Mucosa of stomach (tissue), 1 donor: ENCODE data around the gene NHSL2.

ENCODE experiments used
- H3K27me3 ChIP-seq: one replicate; pipeline ENCODE4 v1.7.0; 2013; ENCODE audit warnings: mild to moderate bottlenecking, low read length; ENCODE audit not compliant: control insufficient read depth, insufficient read depth
- H3K36me3 ChIP-seq: one replicate; pipeline ENCODE4 v1.7.0; 2013; ENCODE audit warnings: low read length; ENCODE audit not compliant: control insufficient read depth, insufficient read depth
- H3K4me1 ChIP-seq: one replicate; pipeline ENCODE4 v1.7.0; 2013; ENCODE audit warnings: mild to moderate bottlenecking, low read length; ENCODE audit not compliant: control insufficient read depth, insufficient read depth
- H3K4me3 ChIP-seq: one replicate; pipeline ENCODE4 v1.7.0; 2013; ENCODE audit warnings: low read length
- H3K9ac ChIP-seq: one replicate; pipeline ENCODE4 v1.7.0; 2013; ENCODE audit warnings: mild to moderate bottlenecking, low read length, moderate library complexity
- H3K9me3 ChIP-seq: one replicate; pipeline ENCODE4 v1.7.0; 2013; ENCODE audit warnings: mild to moderate bottlenecking, low read length, moderate library complexity; ENCODE audit not compliant: control insufficient read depth
- donor health status: Pancreatic carcinoma.

NHSL2 gene

GRCh38 chrX:72137846-72138495, 227.3 kb downstream of the NHSL2 start:
- no peak overlapping the region for H3K4me3 ChIP-seq
- H3K4me1 ChIP-seq, result no peaks in the 10 kb centered on the region
- H3K27me3 ChIP-seq, result no peaks in the 10 kb centered on the region
- no peaks in the 10 kb centered on the region for H3K9me3 ChIP-seq
- H3K36me3 ChIP-seq, result no peaks in the 10 kb centered on the region
- H3K9ac ChIP-seq, result no peak overlapping the region

GRCh38 chrX:72139538-72139937, 228.9 kb downstream of the NHSL2 start:
- Histone ChIP-seq H3K27me3 (no peaks in the 10 kb centered on the region), H3K9ac (no peak overlapping the region), H3K4me1 (no peaks in the 10 kb centered on the region), H3K9me3 (no peaks in the 10 kb centered on the region), H3K36me3 (no peaks in the 10 kb centered on the region), H3K4me3 (no peak overlapping the region)

- Histone ChIP-seq H3K9me3 (no peaks in the 10 kb centered on the region), H3K4me3 (no peak overlapping the region), H3K4me1 (no peaks in the 10 kb centered on the region), H3K27me3 (no peaks in the 10 kb centered on the region), H3K9ac (no peak overlapping the region), H3K36me3 (no peaks in the 10 kb centered on the region)
Observed at GRCh38 chrX:72141372-72142004, 230.8 kb downstream of the NHSL2 start.

- no peak overlapping the region for H3K9ac ChIP-seq
- H3K27me3 ChIP-seq, result no peaks in the 10 kb centered on the region
- no peak overlapping the region for H3K4me3 ChIP-seq
- no peaks in the 10 kb centered on the region for H3K9me3 ChIP-seq
- H3K36me3 ChIP-seq, result no peaks in the 10 kb centered on the region
- H3K4me1 ChIP-seq, result no peaks in the 10 kb centered on the region
Observed at GRCh38 chrX:72142094-72142793, 231.6 kb downstream of the NHSL2 start.

GRCh38 chrX:72142794-72143608, 232.4 kb downstream of the NHSL2 start:
- H3K36me3 ChIP-seq, result no peaks in the 10 kb centered on the region
- no peak overlapping the region for H3K9ac ChIP-seq
- H3K9me3 ChIP-seq, result no peaks in the 10 kb centered on the region
- no peak overlapping the region for H3K4me3 ChIP-seq
- no peaks in the 10 kb centered on the region for H3K27me3 ChIP-seq
- no peaks in the 10 kb centered on the region for H3K4me1 ChIP-seq

GRCh38 chrX:72143609-72143907, 232.9 kb downstream of the NHSL2 start:
- no peaks in the 10 kb centered on the region for H3K9me3 ChIP-seq
- H3K4me3 ChIP-seq, result no peak overlapping the region
- no peaks in the 10 kb centered on the region for H3K36me3 ChIP-seq
- no peak overlapping the region for H3K9ac ChIP-seq
- no peaks in the 10 kb centered on the region for H3K27me3 ChIP-seq
- no peaks in the 10 kb centered on the region for H3K4me1 ChIP-seq

GRCh38 chrX:72145181-72145580, 234.5 kb downstream of the NHSL2 start:
- H3K4me1 ChIP-seq, result no peaks in the 10 kb centered on the region
- no peaks in the 10 kb centered on the region for H3K27me3 ChIP-seq
- no peak overlapping the region for H3K9ac ChIP-seq
- no peaks in the 10 kb centered on the region for H3K36me3 ChIP-seq
- H3K4me3 ChIP-seq, result no peak overlapping the region
- H3K9me3 ChIP-seq, result no peaks in the 10 kb centered on the region

GRCh38 chrX:72146527-72146926, 235.9 kb downstream of the NHSL2 start:
- no peaks in the 10 kb centered on the region for H3K9me3 ChIP-seq
- no peak overlapping the region for H3K4me3 ChIP-seq
- no peaks in the 10 kb centered on the region for H3K36me3 ChIP-seq
- no peaks in the 10 kb centered on the region for H3K4me1 ChIP-seq
- H3K9ac ChIP-seq, result no peak overlapping the region
- H3K27me3 ChIP-seq, result no peaks in the 10 kb centered on the region

- no peaks in the 10 kb centered on the region for H3K27me3 ChIP-seq
- H3K9ac ChIP-seq, result no peak overlapping the region
- no peak overlapping the region for H3K4me3 ChIP-seq
- no peaks in the 10 kb centered on the region for H3K36me3 ChIP-seq
- no peaks in the 10 kb centered on the region for H3K4me1 ChIP-seq
- no peaks in the 10 kb centered on the region for H3K9me3 ChIP-seq
Observed at GRCh38 chrX:72158773-72159172, 248.1 kb downstream of the NHSL2 start.

- Histone ChIP-seq H3K4me3 (no peak overlapping the region), H3K4me1 (no peaks in the 10 kb centered on the region), H3K27me3 (no peaks in the 10 kb centered on the region), H3K9me3 (no peaks in the 10 kb centered on the region), H3K36me3 (no peaks in the 10 kb centered on the region), H3K9ac (no peak overlapping the region)
Observed at GRCh38 chrX:72159769-72160168, 249.1 kb downstream of the NHSL2 start.

GRCh38 chrX:72165551-72165950, 254.9 kb downstream of the NHSL2 start:
- Histone ChIP-seq H3K4me1 (no peaks in the 10 kb centered on the region), H3K27me3 (no peaks in the 10 kb centered on the region), H3K9me3 (no peaks in the 10 kb centered on the region), H3K9ac (no peak overlapping the region), H3K36me3 (no peaks in the 10 kb centered on the region), H3K4me3 (no peak overlapping the region)
